Natural killer cell (primary cell): ENCODE results near the gene DENND2D. TPM values are rescaled to one million over a fixed set of nuclear protein-coding genes. Genes with fewer than 3 reads are reported as not detected.

ENCODE experiments used
- ATAC-seq, 3 donors: fragments of 150-1000 bp in 2 of 3; fragments of 200-7000 bp in 1 of 3; cut with Tn5 transposase; 1 replicate in 1 of 3; 2 replicates in 2 of 3; pipeline ENCODE4 v1.10.0; 2021; ENCODE audit warnings: mild to moderate bottlenecking in 2 of 3, moderate library complexity in 2 of 3
- DNase-seq, 2 donors: peaks; one replicate each; pipeline versions ENCODE4 v3.0.0 to v3.0.0-alpha.2; 2013 to 2021; ENCODE audit warnings: mixed read lengths in 1 of 2
- H3K27ac ChIP-seq: one replicate; pipeline ENCODE4 v1.5.1; 2013; ENCODE audit warnings: mild to moderate bottlenecking, low read length
- H3K27me3 ChIP-seq: one replicate; pipeline ENCODE4 v1.6.1; 2013; ENCODE audit warnings: low read length; ENCODE audit not compliant: control insufficient read depth, insufficient read depth
- H3K36me3 ChIP-seq: one replicate; pipeline ENCODE4 v1.6.1; 2013; ENCODE audit warnings: low read length; ENCODE audit not compliant: control insufficient read depth, insufficient read depth
- H3K4me1 ChIP-seq: one replicate; pipeline ENCODE4 v1.6.1; 2013; ENCODE audit warnings: low read length; ENCODE audit not compliant: control insufficient read depth, insufficient read depth
- H3K4me3 ChIP-seq: one replicate; pipeline ENCODE4 v1.5.1; 2013; ENCODE audit warnings: low read length
- H3K9me3 ChIP-seq: one replicate; pipeline ENCODE4 v1.6.1; 2013; ENCODE audit warnings: low read length; ENCODE audit not compliant: control insufficient read depth, insufficient read depth
- H3K27ac Mint-ChIP-seq, 2 donors: one replicate each; pipeline ENCODE4 v1.8.0; 2022; ENCODE audit warnings: mild to moderate bottlenecking in 2 of 2, mixed read lengths in 2 of 2, moderate library complexity in 1 of 2
- H3K27me3 Mint-ChIP-seq, 2 donors: one replicate each; pipeline ENCODE4 v1.8.0; 2022; ENCODE audit warnings: low read depth in 2 of 2, mixed read lengths in 2 of 2
- H3K36me3 Mint-ChIP-seq: one replicate; pipeline ENCODE4 v1.8.0; 2022; ENCODE audit warnings: mixed read lengths
- H3K4me1 Mint-ChIP-seq, 2 donors: one replicate each; pipeline ENCODE4 v1.8.0; 2022; ENCODE audit warnings: mixed read lengths in 2 of 2
- H3K4me3 Mint-ChIP-seq: one replicate; pipeline ENCODE4 v1.8.0; 2022; ENCODE audit warnings: mild to moderate bottlenecking, moderate library complexity, mixed read lengths
- H3K9me3 Mint-ChIP-seq, 2 donors: one replicate each; pipeline ENCODE4 v1.8.0; 2022; ENCODE audit warnings: mixed read lengths in 2 of 2
- CTCF ChIP-seq: fragments of 200-600 bp; IDR thresholded peaks from one replicate; pipeline ENCODE4 v1.8.0; 2022; ENCODE audit warnings: antibody characterized with exemption
- WGBS: methylation state at CpG from one replicate; pipeline ENCODE4 v1.1.7; 2013; ENCODE audit warnings: missing lambda C conversion rate; ENCODE audit not compliant: insufficient coverage; 5-methylcytosine and 5-hydroxymethylcytosine counted together
- intact Hi-C: fragments of 100-400 bp; cut with micrococcal nuclease; formaldehyde crosslinking; loops from one replicate; pipeline ENCODE4 v1.14.2; 2022
- total RNA-seq, 4 donors: library from RNA; stranded (reverse); fragments of 120-200 nt in 1 of 4; gene quantifications; one replicate each; pipeline versions ENCODE4 v1.2.3 to v1.2.4, GENCODE V29; 2013 to 2022

DENND2D gene
- total RNA-seq, 3 donors from 2014 or later (not counting 1 experiment from before 2014, with no cell fraction given): 203 to 297 (median 203) TPM

- no peak for TF ChIP-seq CTCF
- peak within 1 kb of the TSS; percentile 96 for H3K27ac ChIP-seq
- H3K4me1 ChIP-seq: no peaks in the 10 kb centered on the region
- peaks cover 15% of the 10 kb centered on the region for H3K36me3 ChIP-seq
- H3K9me3 ChIP-seq: no peaks in the 10 kb centered on the region
- H3K27me3 Mint-ChIP-seq: no peaks in the 10 kb centered on the region
- peak within 1 kb of the TSS; percentile 99 for H3K4me3 Mint-ChIP-seq
- H3K4me1 Mint-ChIP-seq: peaks cover 40 to 48% of the 10 kb centered on the region in 2 donors
- ATAC-seq (peak; percentile 79 to 96 (median 82)), DNase-seq (peak; percentile 91 to 95)
- under 1% methylated on average over 68 of the region's 68 CpGs for WGBS
- intact Hi-C loops: loop anchor here (1.0 to 5.0 kb wide), 4 partner anchors 62 to 309 kb away; partner anchors contain the start of genes ATP5PB, DENND2D, LRIF1 and WDR77
- peak within 1 kb of the TSS; percentile 91 to 98 for H3K27ac Mint-ChIP-seq
- no peaks in the 10 kb centered on the region for H3K36me3 Mint-ChIP-seq
- no peaks in the 10 kb centered on the region for H3K27me3 ChIP-seq
- H3K4me3 ChIP-seq: peak within 1 kb of the TSS; percentile 88
- H3K9me3 Mint-ChIP-seq: no peaks in the 10 kb centered on the region
Measured at GRCh38 chr1:111139956-111140679, 60.3 kb downstream of the DENND2D start, which contains the start of the genes CEPT1 and DRAM2. Gene CEPT1, plus strand, starts transcription at chr1:111140223. Its CDS starts 7,492 bp downstream, at chr1:111147715. Gene DRAM2, minus strand, starts transcription at chr1:111140093. Its CDS starts 8,539 bp downstream, at chr1:111131554.

DNA sequence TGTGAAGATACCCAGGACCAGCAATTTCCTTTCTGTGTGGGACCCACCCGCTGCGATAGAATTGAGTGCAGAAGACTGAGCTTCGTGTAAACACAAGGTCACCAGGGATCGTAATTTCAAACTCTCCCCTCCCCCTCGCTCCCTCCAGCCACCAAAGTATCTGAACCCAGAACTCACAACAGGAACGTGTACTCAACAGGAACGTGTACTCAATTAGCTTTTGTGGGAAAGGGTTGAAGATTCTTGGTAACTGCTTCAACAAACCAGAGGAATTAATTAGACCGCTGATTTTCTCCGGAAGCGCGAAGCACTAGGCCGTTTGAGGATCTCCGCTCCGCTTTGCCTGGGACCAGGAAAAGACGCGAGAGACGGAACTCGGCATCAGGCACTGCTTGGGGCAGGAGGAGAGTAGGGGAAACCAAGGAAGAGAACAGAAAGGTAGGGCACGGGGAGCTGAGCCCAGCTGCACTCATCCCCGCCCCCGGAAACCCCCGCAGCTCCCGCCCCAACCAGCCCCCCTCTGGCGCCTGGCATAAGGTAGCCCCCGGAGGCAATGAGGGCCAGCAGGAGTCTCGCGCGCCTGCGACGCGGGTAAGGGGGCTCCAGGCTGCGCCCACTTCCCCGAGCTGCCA, 61.0 kb downstream of the DENND2D start:
- Histone ChIP-seq H3K27ac (peak overlapping the region; percentile 96), H3K4me3 (peak overlapping the region; percentile 88), H3K4me1 (no peaks in the 10 kb centered on the region), H3K27me3 (no peaks in the 10 kb centered on the region), H3K9me3 (no peaks in the 10 kb centered on the region), H3K36me3 (peaks cover 15% of the 10 kb centered on the region)
- intact Hi-C loops: no loop called here
- Mint-ChIP-seq H3K9me3 (no peaks in the 10 kb centered on the region), H3K27ac (peak overlapping the region; percentile 91 to 98), H3K4me3 (peak overlapping the region; percentile 99), H3K36me3 (no peaks in the 10 kb centered on the region), H3K27me3 (no peaks in the 10 kb centered on the region), H3K4me1 (peaks cover 40 to 48% of the 10 kb centered on the region in 2 donors)
- DNase-seq (peak in 1 of 2 donors; percentile 76), ATAC-seq (peak; percentile 64 to 72 (median 66))
- no peak for TF ChIP-seq CTCF
- WGBS: 0% methylated on average over 28 of the region's 33 CpGs

Other genes starting within 250 kb of the DENND2D start
- gene LRIF1, start 236.7 kb downstream of the DENND2D start, total RNA-seq: 10 to 100 TPM in 2 of 3 donors, 1 to 10 TPM in 1; 8.9 to 12.5 (median 10.4) TPM
- 10 to 100 TPM; 35.8 to 40.8 (median 36.4) TPM for gene DRAM2, start 60.6 kb downstream of the DENND2D start, total RNA-seq
- gene CEPT1, start 60.4 kb downstream of the DENND2D start, total RNA-seq: 10 to 100 TPM; 35.4 to 49.5 (median 40.9) TPM
- gene CHI3L2, start 27.1 kb upstream of the DENND2D start, total RNA-seq: 10 to 100 TPM; 13.5 to 21.1 (median 17.0) TPM
- gene CHIA, start 90.2 kb upstream of the DENND2D start, total RNA-seq: not detected
- gene OVGP1, start 227.1 kb upstream of the DENND2D start, total RNA-seq: 1 to 10 TPM; 2.1 to 5.2 (median 4.1) TPM
- 10 to 100 TPM; 15.5 to 20.8 (median 17.8) TPM for gene WDR77, start 248.6 kb upstream of the DENND2D start, total RNA-seq
- 100 to 1,000 TPM; 105 to 115 (median 105) TPM for gene ATP5PB, start 248.8 kb upstream of the DENND2D start, total RNA-seq